GM23338 (cell line): Measurements from ENCODE around the gene SLC6A13. TPM values are rescaled to one million over a fixed set of nuclear protein-coding genes. Genes with fewer than 3 reads are reported as not detected.

Experiments
- ATAC-seq: fragments of 200-7000 bp; cut with Tn5 transposase; 3 replicates; pipeline ENCODE4 v1.9.1; 2020
- DNase-seq: peaks from one replicate; pipeline ENCODE4 v3.0.0-alpha.2; 2015; ENCODE audit warnings: low spot score
- H2AFZ ChIP-seq: fragments of 200-600 bp; sonication (generic); 2 replicates; pipeline ENCODE4 v1.8.0; 2016; ENCODE audit warnings: antibody characterized with exemption, mild to moderate bottlenecking, moderate library complexity
- H3F3A ChIP-seq: fragments of 200-600 bp; sonication (generic); replicated peaks from 2 replicates; pipeline ENCODE4 v1.8.0; 2017; ENCODE audit warnings: antibody characterized with exemption, mixed run types, low read depth
- H3K27ac ChIP-seq: fragments of 200-600 bp; sonication (generic); 2 replicates; pipeline ENCODE4 v1.6.1; 2016; ENCODE audit warnings: low read depth
- H3K27me3 ChIP-seq: fragments of 200-600 bp; sonication (generic); 2 replicates; pipeline ENCODE4 v1.8.0; 2016; ENCODE audit warnings: mild to moderate bottlenecking, mixed run types, moderate library complexity; ENCODE audit not compliant: insufficient read depth
- H3K36me3 ChIP-seq: fragments of 200-600 bp; sonication (generic); 2 replicates; pipeline ENCODE4 v1.8.0; 2016; ENCODE audit warnings: mild to moderate bottlenecking; ENCODE audit not compliant: insufficient read depth
- H3K4me1 ChIP-seq: fragments of 200-600 bp; sonication (generic); 2 replicates; pipeline ENCODE4 v1.8.0; 2016; ENCODE audit warnings: mild to moderate bottlenecking, moderate library complexity; ENCODE audit not compliant: insufficient read depth
- H3K4me2 ChIP-seq: fragments of 200-600 bp; sonication (generic); 2 replicates; pipeline ENCODE4 v1.7.1; 2017; ENCODE audit warnings: mixed run types
- H3K4me3 ChIP-seq: fragments of 200-600 bp; sonication (generic); 2 replicates; pipeline ENCODE4 v1.6.1; 2016; ENCODE audit warnings: mixed run types
- H3K79me2 ChIP-seq: fragments of 200-600 bp; sonication (generic); replicated peaks from 2 replicates; pipeline ENCODE4 v1.8.0; 2017; ENCODE audit warnings: mild to moderate bottlenecking; ENCODE audit not compliant: insufficient read depth
- H3K9me2 ChIP-seq: fragments of 200-600 bp; sonication (generic); 2 replicates; pipeline ENCODE4 v1.8.0; 2017; ENCODE audit not compliant: insufficient read depth
- H4K20me1 ChIP-seq: fragments of 200-600 bp; sonication (generic); replicated peaks from 2 replicates; pipeline ENCODE4 v1.8.0; 2017; ENCODE audit warnings: mild to moderate bottlenecking; ENCODE audit not compliant: insufficient read depth
- H3K27ac Mint-ChIP-seq: 2 replicates; pipeline ENCODE4 v1.8.0; 2020; ENCODE audit warnings: inconsistent platforms, mild to moderate bottlenecking, moderate library complexity, mixed read lengths
- H3K27me3 Mint-ChIP-seq: 3 replicates; pipeline ENCODE4 v1.8.0; 2022; ENCODE audit warnings: low read depth, mild to moderate bottlenecking, moderate library complexity, mixed read lengths, inconsistent platforms; ENCODE audit not compliant: insufficient read depth, poor library complexity
- H3K36me3 Mint-ChIP-seq: 3 replicates; pipeline ENCODE4 v1.8.0; 2021; ENCODE audit warnings: low read depth, mild to moderate bottlenecking, inconsistent platforms, moderate library complexity, mixed read lengths
- H3K4me1 Mint-ChIP-seq: 3 replicates; pipeline ENCODE4 v1.8.0; 2020; ENCODE audit warnings: mild to moderate bottlenecking, inconsistent platforms, mixed read lengths
- H3K4me3 Mint-ChIP-seq: 3 replicates; pipeline ENCODE4 v1.8.0; 2021; ENCODE audit warnings: moderate library complexity, mild to moderate bottlenecking, inconsistent platforms, mixed read lengths
- H3K9me3 Mint-ChIP-seq: 3 replicates; pipeline ENCODE4 v1.8.0; 2020; ENCODE audit warnings: moderate library complexity, mild to moderate bottlenecking, inconsistent platforms, mixed read lengths
- CREB1 ChIP-seq: fragments of 250-450 bp; sonication (Bioruptor Pico); IDR thresholded peaks from 2 replicates; pipeline ENCODE4 v1.5.0; 2020; ENCODE audit warnings: low read depth, mild to moderate bottlenecking, moderate library complexity
- ETS1 ChIP-seq: IDR thresholded peaks from 2 replicates; pipeline ENCODE4 v1.6.1; 2016; ENCODE audit warnings: antibody characterized with exemption
- JUNB ChIP-seq: IDR thresholded peaks from one replicate; pipeline ENCODE4 v1.6.1; 2016; ENCODE audit warnings: antibody characterized with exemption; ENCODE audit not compliant: unreplicated experiment
- NANOG ChIP-seq: IDR thresholded peaks from 2 replicates; pipeline ENCODE4 v1.6.1; 2016; ENCODE audit warnings: antibody characterized with exemption, borderline replicate concordance
- REST ChIP-seq: IDR thresholded peaks from one replicate; pipeline ENCODE4 v1.6.1; 2018; ENCODE audit warnings: antibody characterized with exemption; ENCODE audit not compliant: unreplicated experiment
- STAT1 ChIP-seq: IDR thresholded peaks from one replicate; pipeline ENCODE4 v1.6.1; 2016; ENCODE audit warnings: antibody characterized with exemption; ENCODE audit not compliant: unreplicated experiment
- ZNF114 ChIP-seq: fragments of 250-450 bp; sonication (Bioruptor Pico); IDR thresholded peaks from 2 replicates; pipeline ENCODE4 v1.5.0; 2020; ENCODE audit warnings: mild to moderate bottlenecking, moderate library complexity
- ZNF331 ChIP-seq: fragments of 250-450 bp; sonication (Bioruptor Pico); IDR thresholded peaks from 2 replicates; pipeline ENCODE4 v1.5.0; 2020; ENCODE audit warnings: low read depth, mild to moderate bottlenecking, moderate library complexity
- polyA plus RNA-seq: library from polyadenylated mRNA; unstranded; fragments of >200 nt; fragmentation: Nextera tagmentation; extraction: Ambion mirVana; gene quantifications from 2 replicates; pipeline ENCODE4 v1.2.1, GENCODE V29; 2016
- total RNA-seq: library from RNA; depleted of rRNA; stranded (reverse); fragments of >200 nt; shearing (Covaris generic); gene quantifications from 2 replicates; pipeline ENCODE4 v1.2.3, GENCODE V29; 2014
- TF ChIP-seq, protein P1 (sequence below), 2 experiments: fragments of 200-600 bp in 1 of 2; sonication (generic) in 1 of 2; conservative IDR thresholded peaks; 2 replicates each; pipeline versions ENCODE4 v1.5.1 to v1.6.1; 2016 to 2017; ENCODE audit warnings: antibody characterized with exemption in 2 of 2, low read depth in 2 of 2, mild to moderate bottlenecking in 2 of 2, moderate library complexity in 1 of 2
- TF ChIP-seq, protein P2 (sequence below): fragments of 250-450 bp; sonication (Bioruptor Pico); IDR thresholded peaks from 2 replicates; pipeline ENCODE4 v1.5.0; 2020; ENCODE audit warnings: mild to moderate bottlenecking, moderate library complexity

SLC6A13 gene
- total and polyA plus RNA-seq, 2 experiments from 2014 or later: not detected

DNA sequence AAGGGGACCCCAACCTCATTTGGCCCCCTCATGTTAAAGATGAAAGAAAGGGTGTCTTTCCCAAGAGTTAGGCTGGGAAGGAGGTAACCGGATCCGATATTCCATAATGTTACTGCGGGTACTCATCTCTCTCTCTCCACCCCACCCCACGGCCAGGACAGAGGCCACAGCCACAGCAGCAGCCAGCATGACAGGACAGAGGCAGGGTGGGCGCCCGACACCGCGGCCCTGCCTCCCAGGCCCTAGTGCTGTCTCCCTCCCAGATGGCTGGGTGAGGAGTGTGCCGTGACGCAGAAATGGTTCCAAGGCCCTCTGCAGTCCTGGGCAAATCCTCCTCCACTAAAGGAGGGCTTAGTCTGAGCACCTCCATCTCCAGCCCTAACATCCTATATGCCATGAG lies 54.8 kb downstream of the SLC6A13 start (continued):
- TF ChIP-seq NANOG (no peak), ETS1 (no peak), STAT1 (no peak), JUNB (no peak), ZNF114 (CRISPR knock-in tag) (no peak), ZNF331 (CRISPR knock-in tag) (no peak), CREB1 (CRISPR knock-in tag) (no peak)
- TF ChIP-seq, protein P1, sequence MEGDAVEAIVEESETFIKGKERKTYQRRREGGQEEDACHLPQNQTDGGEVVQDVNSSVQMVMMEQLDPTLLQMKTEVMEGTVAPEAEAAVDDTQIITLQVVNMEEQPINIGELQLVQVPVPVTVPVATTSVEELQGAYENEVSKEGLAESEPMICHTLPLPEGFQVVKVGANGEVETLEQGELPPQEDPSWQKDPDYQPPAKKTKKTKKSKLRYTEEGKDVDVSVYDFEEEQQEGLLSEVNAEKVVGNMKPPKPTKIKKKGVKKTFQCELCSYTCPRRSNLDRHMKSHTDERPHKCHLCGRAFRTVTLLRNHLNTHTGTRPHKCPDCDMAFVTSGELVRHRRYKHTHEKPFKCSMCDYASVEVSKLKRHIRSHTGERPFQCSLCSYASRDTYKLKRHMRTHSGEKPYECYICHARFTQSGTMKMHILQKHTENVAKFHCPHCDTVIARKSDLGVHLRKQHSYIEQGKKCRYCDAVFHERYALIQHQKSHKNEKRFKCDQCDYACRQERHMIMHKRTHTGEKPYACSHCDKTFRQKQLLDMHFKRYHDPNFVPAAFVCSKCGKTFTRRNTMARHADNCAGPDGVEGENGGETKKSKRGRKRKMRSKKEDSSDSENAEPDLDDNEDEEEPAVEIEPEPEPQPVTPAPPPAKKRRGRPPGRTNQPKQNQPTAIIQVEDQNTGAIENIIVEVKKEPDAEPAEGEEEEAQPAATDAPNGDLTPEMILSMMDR (conservative IDR thresholded peaks at IDR 0.05; ENCODE audit: low read depth in 2 of 2): no peak

- no peak for ATAC-seq
- Histone ChIP-seq H3K4me1 (peaks cover 20% of the 10 kb centered on the region), H3K4me2 (no peak overlapping the region), H3K4me3 (no peak overlapping the region), H3K27me3 (peaks cover 49% of the 10 kb centered on the region), H3K9me2 (no peaks in the 10 kb centered on the region), H3K36me3 (no peaks in the 10 kb centered on the region), H3K79me2 (no peaks in the 10 kb centered on the region), H2AFZ (no peak overlapping the region), H3K27ac (no peak overlapping the region), H3F3A (0 out of 2 replicates have a peak, but pooled peaks cover 3% of the 10 kb centered on the region), H4K20me1 (no peaks in the 10 kb centered on the region; the same call in 1 of the 2 replicates)
- Mint-ChIP-seq H3K4me1 (peaks cover 18% of the 10 kb centered on the region), H3K27me3 (peaks cover 27% of the 10 kb centered on the region), H3K36me3 (no peaks in the 10 kb centered on the region), H3K27ac (no peak overlapping the region), H3K9me3 (peaks cover 4% of the 10 kb centered on the region; the same call in 1 of the 3 replicates), H3K4me3 (no peak overlapping the region)
- no peak for DNase-seq
- TF ChIP-seq REST: no peak
- TF ChIP-seq, protein P2, sequence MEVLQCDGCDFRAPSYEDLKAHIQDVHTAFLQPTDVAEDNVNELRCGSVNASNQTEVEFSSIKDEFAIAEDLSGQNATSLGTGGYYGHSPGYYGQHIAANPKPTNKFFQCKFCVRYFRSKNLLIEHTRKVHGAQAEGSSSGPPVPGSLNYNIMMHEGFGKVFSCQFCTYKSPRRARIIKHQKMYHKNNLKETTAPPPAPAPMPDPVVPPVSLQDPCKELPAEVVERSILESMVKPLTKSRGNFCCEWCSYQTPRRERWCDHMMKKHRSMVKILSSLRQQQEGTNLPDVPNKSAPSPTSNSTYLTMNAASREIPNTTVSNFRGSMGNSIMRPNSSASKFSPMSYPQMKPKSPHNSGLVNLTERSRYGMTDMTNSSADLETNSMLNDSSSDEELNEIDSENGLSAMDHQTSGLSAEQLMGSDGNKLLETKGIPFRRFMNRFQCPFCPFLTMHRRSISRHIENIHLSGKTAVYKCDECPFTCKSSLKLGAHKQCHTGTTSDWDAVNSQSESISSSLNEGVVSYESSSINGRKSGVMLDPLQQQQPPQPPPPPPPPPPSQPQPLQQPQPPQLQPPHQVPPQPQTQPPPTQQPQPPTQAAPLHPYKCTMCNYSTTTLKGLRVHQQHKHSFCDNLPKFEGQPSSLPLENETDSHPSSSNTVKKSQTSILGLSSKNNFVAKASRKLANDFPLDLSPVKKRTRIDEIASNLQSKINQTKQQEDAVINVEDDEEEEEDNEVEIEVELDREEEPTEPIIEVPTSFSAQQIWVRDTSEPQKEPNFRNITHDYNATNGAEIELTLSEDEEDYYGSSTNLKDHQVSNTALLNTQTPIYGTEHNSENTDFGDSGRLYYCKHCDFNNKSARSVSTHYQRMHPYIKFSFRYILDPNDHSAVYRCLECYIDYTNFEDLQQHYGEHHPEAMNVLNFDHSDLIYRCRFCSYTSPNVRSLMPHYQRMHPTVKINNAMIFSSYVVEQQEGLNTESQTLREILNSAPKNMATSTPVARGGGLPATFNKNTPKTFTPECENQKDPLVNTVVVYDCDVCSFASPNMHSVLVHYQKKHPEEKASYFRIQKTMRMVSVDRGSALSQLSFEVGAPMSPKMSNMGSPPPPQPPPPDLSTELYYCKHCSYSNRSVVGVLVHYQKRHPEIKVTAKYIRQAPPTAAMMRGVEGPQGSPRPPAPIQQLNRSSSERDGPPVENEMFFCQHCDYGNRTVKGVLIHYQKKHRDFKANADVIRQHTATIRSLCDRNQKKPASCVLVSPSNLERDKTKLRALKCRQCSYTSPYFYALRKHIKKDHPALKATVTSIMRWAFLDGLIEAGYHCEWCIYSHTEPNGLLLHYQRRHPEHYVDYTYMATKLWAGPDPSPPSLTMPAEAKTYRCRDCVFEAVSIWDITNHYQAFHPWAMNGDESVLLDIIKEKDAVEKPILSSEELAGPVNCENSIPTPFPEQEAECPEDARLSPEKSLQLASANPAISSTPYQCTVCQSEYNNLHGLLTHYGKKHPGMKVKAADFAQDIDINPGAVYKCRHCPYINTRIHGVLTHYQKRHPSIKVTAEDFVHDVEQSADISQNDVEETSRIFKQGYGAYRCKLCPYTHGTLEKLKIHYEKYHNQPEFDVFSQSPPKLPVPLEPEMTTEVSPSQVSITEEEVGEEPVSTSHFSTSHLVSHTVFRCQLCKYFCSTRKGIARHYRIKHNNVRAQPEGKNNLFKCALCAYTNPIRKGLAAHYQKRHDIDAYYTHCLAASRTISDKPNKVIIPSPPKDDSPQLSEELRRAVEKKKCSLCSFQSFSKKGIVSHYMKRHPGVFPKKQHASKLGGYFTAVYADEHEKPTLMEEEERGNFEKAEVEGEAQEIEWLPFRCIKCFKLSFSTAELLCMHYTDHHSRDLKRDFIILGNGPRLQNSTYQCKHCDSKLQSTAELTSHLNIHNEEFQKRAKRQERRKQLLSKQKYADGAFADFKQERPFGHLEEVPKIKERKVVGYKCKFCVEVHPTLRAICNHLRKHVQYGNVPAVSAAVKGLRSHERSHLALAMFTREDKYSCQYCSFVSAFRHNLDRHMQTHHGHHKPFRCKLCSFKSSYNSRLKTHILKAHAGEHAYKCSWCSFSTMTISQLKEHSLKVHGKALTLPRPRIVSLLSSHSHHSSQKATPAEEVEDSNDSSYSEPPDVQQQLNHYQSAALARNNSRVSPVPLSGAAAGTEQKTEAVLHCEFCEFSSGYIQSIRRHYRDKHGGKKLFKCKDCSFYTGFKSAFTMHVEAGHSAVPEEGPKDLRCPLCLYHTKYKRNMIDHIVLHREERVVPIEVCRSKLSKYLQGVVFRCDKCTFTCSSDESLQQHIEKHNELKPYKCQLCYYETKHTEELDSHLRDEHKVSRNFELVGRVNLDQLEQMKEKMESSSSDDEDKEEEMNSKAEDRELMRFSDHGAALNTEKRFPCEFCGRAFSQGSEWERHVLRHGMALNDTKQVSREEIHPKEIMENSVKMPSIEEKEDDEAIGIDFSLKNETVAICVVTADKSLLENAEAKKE (CRISPR knock-in tag): no peak
- TF ChIP-seq NANOG: no peak
Observed at GRCh38 chr12:206746-207440, 55.7 kb downstream of the SLC6A13 start.
